ENCODE results near the gene USP11.

The USP11 gene

GRCh38 chrX:47285836-47286320 lies 53.1 kb downstream of the USP11 start:
- no peaks in the 10 kb centered on the region for H3K9me3 ChIP-seq (ENCODE audit: severe bottlenecking)
- TF ChIP-seq, protein P1, sequence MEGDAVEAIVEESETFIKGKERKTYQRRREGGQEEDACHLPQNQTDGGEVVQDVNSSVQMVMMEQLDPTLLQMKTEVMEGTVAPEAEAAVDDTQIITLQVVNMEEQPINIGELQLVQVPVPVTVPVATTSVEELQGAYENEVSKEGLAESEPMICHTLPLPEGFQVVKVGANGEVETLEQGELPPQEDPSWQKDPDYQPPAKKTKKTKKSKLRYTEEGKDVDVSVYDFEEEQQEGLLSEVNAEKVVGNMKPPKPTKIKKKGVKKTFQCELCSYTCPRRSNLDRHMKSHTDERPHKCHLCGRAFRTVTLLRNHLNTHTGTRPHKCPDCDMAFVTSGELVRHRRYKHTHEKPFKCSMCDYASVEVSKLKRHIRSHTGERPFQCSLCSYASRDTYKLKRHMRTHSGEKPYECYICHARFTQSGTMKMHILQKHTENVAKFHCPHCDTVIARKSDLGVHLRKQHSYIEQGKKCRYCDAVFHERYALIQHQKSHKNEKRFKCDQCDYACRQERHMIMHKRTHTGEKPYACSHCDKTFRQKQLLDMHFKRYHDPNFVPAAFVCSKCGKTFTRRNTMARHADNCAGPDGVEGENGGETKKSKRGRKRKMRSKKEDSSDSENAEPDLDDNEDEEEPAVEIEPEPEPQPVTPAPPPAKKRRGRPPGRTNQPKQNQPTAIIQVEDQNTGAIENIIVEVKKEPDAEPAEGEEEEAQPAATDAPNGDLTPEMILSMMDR (IDR thresholded peaks at IDR 0.05; ENCODE audit: low read depth, low read length), result no peak
- H3K4me3 ChIP-seq (ENCODE audit: low read depth, low read length), result no peak overlapping the region
- H3K27ac ChIP-seq, result no peak overlapping the region
- no peak for DNase-seq
- peaks cover 24% of the 10 kb centered on the region for H3K27me3 ChIP-seq (ENCODE audit: insufficient read depth, low read depth, severe bottlenecking)
- no peaks in the 10 kb centered on the region for H3K36me3 ChIP-seq

DNA sequence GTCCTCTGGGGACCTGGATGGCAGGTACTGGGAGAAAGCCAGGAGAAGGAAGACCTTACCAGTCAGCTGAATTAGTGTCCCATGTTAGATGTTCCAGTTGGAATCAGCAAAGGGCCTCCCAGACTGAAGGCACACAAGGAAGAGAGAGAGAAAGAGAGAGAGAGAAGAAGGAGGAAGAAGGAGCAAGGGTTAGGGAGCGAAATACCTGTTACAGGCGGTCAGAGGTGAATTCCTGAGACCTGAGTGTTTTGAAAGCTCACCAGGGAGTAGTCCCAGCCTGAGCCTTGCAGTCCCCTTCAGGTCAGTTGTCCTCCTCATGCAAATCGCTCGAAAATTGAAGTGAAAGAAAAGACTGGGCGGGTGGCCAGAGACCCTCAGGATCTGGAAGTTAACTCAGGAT lies 60.3 kb downstream of the USP11 start:
- TF ChIP-seq, protein P1 (IDR thresholded peaks at IDR 0.05; ENCODE audit: low read depth, low read length), result no peak
- no peak overlapping the region for H3K27ac ChIP-seq
- no peaks in the 10 kb centered on the region for H3K36me3 ChIP-seq
- H3K9me3 ChIP-seq (ENCODE audit: severe bottlenecking), result peaks cover 3% of the 10 kb centered on the region
- H3K27me3 ChIP-seq (ENCODE audit: insufficient read depth, low read depth, severe bottlenecking), result peaks cover 2% of the 10 kb centered on the region
- no peak for DNase-seq
- no peak overlapping the region for H3K4me3 ChIP-seq (ENCODE audit: low read depth, low read length)

- TF ChIP-seq, protein P1 (IDR thresholded peaks at IDR 0.05; ENCODE audit: low read depth, low read length), result no peak
- H3K9me3 ChIP-seq (ENCODE audit: severe bottlenecking), result peaks cover 3% of the 10 kb centered on the region
- H3K27me3 ChIP-seq (ENCODE audit: insufficient read depth, low read depth, severe bottlenecking), result peaks cover 14% of the 10 kb centered on the region
- no peak overlapping the region for H3K27ac ChIP-seq
- H3K4me3 ChIP-seq (ENCODE audit: low read depth, low read length), result no peak overlapping the region
- no peak for DNase-seq
- no peaks in the 10 kb centered on the region for H3K36me3 ChIP-seq
These were observed 64.1 kb downstream of the USP11 start for GRCh38 chrX:47296766-47297365.

GRCh38 chrX:47297874-47298273 lies 65.1 kb downstream of the USP11 start:
- peaks cover 3% of the 10 kb centered on the region for H3K9me3 ChIP-seq (ENCODE audit: severe bottlenecking)
- H3K36me3 ChIP-seq, result no peaks in the 10 kb centered on the region
- TF ChIP-seq, protein P1 (IDR thresholded peaks at IDR 0.05; ENCODE audit: low read depth, low read length), result no peak
- no peak overlapping the region for H3K27ac ChIP-seq
- DNase-seq, result no peak
- H3K4me3 ChIP-seq (ENCODE audit: low read depth, low read length), result no peak overlapping the region
- peaks cover 14% of the 10 kb centered on the region for H3K27me3 ChIP-seq (ENCODE audit: insufficient read depth, low read depth, severe bottlenecking)
